HG03103 (cell line): ENCODE data around the gene RASGRP2.

Source experiments
- ATAC-seq: cut with Tn5 transposase; IDR thresholded peaks from one replicate; pipeline ENCODE4 v1.9.1; 2021; ENCODE audit warnings: low read depth; ENCODE audit not compliant: unreplicated experiment

RASGRP2 gene

GRCh38 chr11:64742889-64743590 is 902 bp downstream of the RASGRP2 start:
- no peak for ATAC-seq

- no peak for ATAC-seq
Measured at GRCh38 chr11:64742087-64742888, 1.7 kb downstream of the RASGRP2 start.

GRCh38 chr11:64741375-64742086 is 2.4 kb downstream of the RASGRP2 start:
- no peak for ATAC-seq

GRCh38 chr11:64739871-64740270 is 4.1 kb downstream of the RASGRP2 start:
- no peak for ATAC-seq

GRCh38 chr11:64736654-64737053 is 7.3 kb downstream of the RASGRP2 start:
- ATAC-seq = no peak

GRCh38 chr11:64735725-64736259 is 8.2 kb downstream of the RASGRP2 start:
- ATAC-seq = no peak

GRCh38 chr11:64734811-64735724 is 8.9 kb downstream of the RASGRP2 start:
- no peak for ATAC-seq

GRCh38 chr11:64731601-64732000 is 12.3 kb downstream of the RASGRP2 start:
- no peak for ATAC-seq

- no peak for ATAC-seq
Measured at GRCh38 chr11:64729851-64730382, 14.0 kb downstream of the RASGRP2 start.

- ATAC-seq = no peak
Measured at GRCh38 chr11:64728757-64729365, 15.1 kb downstream of the RASGRP2 start.

- no peak for ATAC-seq
Measured at GRCh38 chr11:64726867-64727530, 16.9 kb downstream of the RASGRP2 start.

GRCh38 chr11:64726211-64726641 is 17.7 kb downstream of the RASGRP2 start:
- ATAC-seq = no peak

GRCh38 chr11:64724863-64725532 is 18.9 kb downstream of the RASGRP2 start:
- no peak for ATAC-seq

GRCh38 chr11:64723907-64724862 is 19.8 kb downstream of the RASGRP2 start:
- ATAC-seq = no peak

- ATAC-seq = peak; percentile 75
Measured at GRCh38 chr11:64723117-64723906, 20.6 kb downstream of the RASGRP2 start, which contains the start of gene NRXN2. TSS of gene NRXN2 (minus strand) at chr11:64723197. CDS start at chr11:64713699, 9,498 bp downstream.
